ENCODE measurements around the gene ZNF829. TPM values are rescaled to one million over a fixed set of nuclear protein-coding genes. Genes with fewer than 3 reads are reported as not detected.

The ZNF829 gene
- total RNA-seq (2012; rRNA removed): 3.3 and 3.8 TPM in 2 replicates

DNA sequence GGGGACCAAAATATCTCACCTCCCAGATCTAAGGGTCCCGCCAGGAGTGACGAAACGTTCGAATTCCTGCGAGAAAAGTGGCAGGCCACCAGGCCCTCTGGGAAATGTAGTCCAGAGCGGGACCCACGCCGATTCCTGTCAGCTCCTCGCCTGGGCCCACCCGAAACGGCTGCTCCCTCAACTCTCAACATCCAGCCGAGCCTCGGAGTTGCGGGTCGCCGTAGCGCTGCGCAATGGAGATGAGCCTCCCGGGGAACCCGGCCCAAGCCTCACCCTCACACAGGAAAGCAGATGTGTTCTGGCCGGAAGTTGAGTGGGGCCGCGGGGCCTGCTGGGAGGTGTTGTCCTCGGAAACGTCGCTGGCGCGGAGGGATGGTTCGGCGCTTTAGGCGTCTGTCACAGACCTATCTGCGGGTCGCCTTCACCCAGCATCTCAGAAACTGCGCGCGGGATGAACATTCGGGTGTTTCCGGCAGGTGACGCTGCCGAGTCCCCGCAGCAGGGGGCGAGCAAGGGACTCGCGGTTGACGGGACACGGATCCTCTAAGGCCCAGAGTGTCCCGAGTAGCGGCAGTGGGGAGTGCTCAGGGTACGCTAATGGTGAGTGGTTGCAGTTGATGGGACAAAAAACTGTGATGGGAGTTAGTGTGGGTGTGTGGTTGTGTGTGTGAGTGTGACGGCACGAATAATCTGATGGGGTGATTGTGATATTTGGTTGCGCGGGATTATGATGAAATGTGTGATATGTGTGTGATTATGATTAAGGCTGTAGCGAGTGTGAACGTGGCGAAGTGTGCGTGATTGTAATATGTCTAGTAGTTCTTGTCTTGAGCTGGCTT lies at the start of gene ZNF829, which contains the start of gene ZNF568:
ZNF829 (minus strand) TSS at position 300 of the 839 bp plus-strand sequence. CDS start 1,124 bp downstream, outside the sequence.
ZNF568 (plus strand) TSS at position 341 of the 839 bp plus-strand sequence. CDS start 6,439 bp downstream, outside the sequence.
- peak within 1 kb of the TSS; percentile 98 for H3K9ac ChIP-seq (ENCODE audit: low read depth, low read length)
- peak within 1 kb of the TSS; percentile 93 for H3K4me3 ChIP-seq (ENCODE audit: low read length)
- H3K36me3 ChIP-seq (ENCODE audit: insufficient read depth, low read length): peaks cover 44% of the 10 kb centered on the region

GRCh38 chr19:36963280-36963679 lies 47.2 kb upstream of the ZNF829 start:
- Histone ChIP-seq H3K4me1 (ENCODE audit: control insufficient read depth, insufficient read depth, low read length) (no peaks in the 10 kb centered on the region), H3K36me3 (ENCODE audit: insufficient read depth, low read length) (no peaks in the 10 kb centered on the region), H3K4me3 (ENCODE audit: low read length) (no peak overlapping the region), H3K9ac (ENCODE audit: low read depth, low read length) (no peak overlapping the region), H3K4me2 (ENCODE audit: low read length) (no peak overlapping the region), H3K27me3 (ENCODE audit: control insufficient read depth, insufficient read depth, low read length) (no peaks in the 10 kb centered on the region), H3K9me3 (replicated peaks; ENCODE audit: low read length) (peaks cover 4% of the 10 kb centered on the region)

More for the DNA sequence above, at the start of gene ZNF829, which contains the start of gene ZNF568:
- Histone ChIP-seq H3K4me1 (ENCODE audit: control insufficient read depth, insufficient read depth, low read length) (peaks cover 4% of the 10 kb centered on the region), H3K27me3 (ENCODE audit: control insufficient read depth, insufficient read depth, low read length) (no peaks in the 10 kb centered on the region), H3K4me2 (ENCODE audit: low read length) (peak within 1 kb of the TSS; percentile 81), H3K9me3 (replicated peaks; ENCODE audit: low read length) (no peaks in the 10 kb centered on the region)

DNA sequence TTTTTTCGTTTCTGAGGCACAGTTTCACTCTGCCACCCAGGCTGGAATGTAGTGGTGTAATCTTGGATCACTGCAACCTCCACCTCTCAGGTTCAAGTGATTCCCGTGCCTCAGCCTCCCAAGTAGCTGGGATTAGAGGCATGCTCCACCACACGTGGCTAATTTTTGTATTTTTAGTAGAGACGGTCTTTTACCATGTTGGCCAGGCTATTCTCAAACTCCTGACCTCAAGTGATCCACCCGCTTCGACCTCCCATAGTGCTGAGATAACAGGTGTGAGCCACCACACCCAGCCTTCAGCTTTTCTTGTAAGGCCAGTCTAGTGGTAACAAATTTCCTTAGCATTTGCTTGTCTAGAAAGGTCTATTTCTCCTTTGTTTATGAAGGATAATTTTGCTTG lies 46.3 kb upstream of the ZNF829 start:
- no peaks in the 10 kb centered on the region for H3K27me3 ChIP-seq (ENCODE audit: control insufficient read depth, insufficient read depth, low read length)

GRCh38 chr19:36950335-36951119 lies 34.4 kb upstream of the ZNF829 start:
- Histone ChIP-seq H3K4me2 (ENCODE audit: low read length) (no peak overlapping the region), H3K36me3 (ENCODE audit: insufficient read depth, low read length) (peaks cover 40% of the 10 kb centered on the region), H3K4me1 (ENCODE audit: control insufficient read depth, insufficient read depth, low read length) (no peaks in the 10 kb centered on the region), H3K9me3 (replicated peaks; ENCODE audit: low read length) (peaks cover 37% of the 10 kb centered on the region), H3K4me3 (ENCODE audit: low read length) (no peak overlapping the region), H3K27me3 (ENCODE audit: control insufficient read depth, insufficient read depth, low read length) (no peaks in the 10 kb centered on the region), H3K9ac (ENCODE audit: low read depth, low read length) (no peak overlapping the region)

More for the DNA sequence above, 46.3 kb upstream of the ZNF829 start:
- H3K9ac ChIP-seq (ENCODE audit: low read depth, low read length): no peak overlapping the region
- H3K4me1 ChIP-seq (ENCODE audit: control insufficient read depth, insufficient read depth, low read length): no peaks in the 10 kb centered on the region
- H3K9me3 ChIP-seq (replicated peaks; ENCODE audit: low read length): peaks cover 6% of the 10 kb centered on the region
- no peaks in the 10 kb centered on the region for H3K36me3 ChIP-seq (ENCODE audit: insufficient read depth, low read length)
- H3K4me3 ChIP-seq (ENCODE audit: low read length): no peak overlapping the region
- H3K4me2 ChIP-seq (ENCODE audit: low read length): no peak overlapping the region

DNA sequence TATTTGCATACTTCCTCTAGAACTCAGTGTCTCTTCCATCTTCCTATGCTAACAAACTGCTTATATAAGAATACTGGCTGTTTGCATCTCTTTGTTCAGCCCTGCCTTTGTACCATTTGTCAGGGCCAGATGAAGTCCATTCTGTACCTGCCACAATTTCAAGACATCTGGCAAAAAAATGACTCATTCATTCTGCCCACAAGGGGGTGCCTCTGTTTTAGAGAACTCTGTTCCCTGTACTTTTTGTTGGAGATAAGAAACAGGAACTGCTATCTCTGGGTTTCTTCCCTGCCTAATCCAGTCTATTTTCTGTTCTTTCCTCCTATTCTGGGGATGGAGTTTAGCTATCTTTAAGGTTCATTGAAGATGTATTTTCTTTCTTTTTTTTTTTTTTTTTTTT lies 23.1 kb upstream of the ZNF829 start:
- Histone ChIP-seq H3K36me3 (ENCODE audit: insufficient read depth, low read length) (peaks cover 51% of the 10 kb centered on the region), H3K4me1 (ENCODE audit: control insufficient read depth, insufficient read depth, low read length) (no peaks in the 10 kb centered on the region), H3K9ac (ENCODE audit: low read depth, low read length) (no peak overlapping the region), H3K9me3 (replicated peaks; ENCODE audit: low read length) (peaks cover 4% of the 10 kb centered on the region), H3K4me3 (ENCODE audit: low read length) (no peak overlapping the region), H3K4me2 (ENCODE audit: low read length) (no peak overlapping the region), H3K27me3 (ENCODE audit: control insufficient read depth, insufficient read depth, low read length) (no peaks in the 10 kb centered on the region)

GRCh38 chr19:36931684-36932083 lies 15.6 kb upstream of the ZNF829 start:
- H3K27me3 ChIP-seq (ENCODE audit: control insufficient read depth, insufficient read depth, low read length): no peaks in the 10 kb centered on the region
- H3K9ac ChIP-seq (ENCODE audit: low read depth, low read length): no peak overlapping the region
- H3K4me3 ChIP-seq (ENCODE audit: low read length): no peak overlapping the region
- no peaks in the 10 kb centered on the region for H3K4me1 ChIP-seq (ENCODE audit: control insufficient read depth, insufficient read depth, low read length)
- no peaks in the 10 kb centered on the region for H3K9me3 ChIP-seq (replicated peaks; ENCODE audit: low read length)
- peaks cover 15% of the 10 kb centered on the region for H3K36me3 ChIP-seq (ENCODE audit: insufficient read depth, low read length)
- H3K4me2 ChIP-seq (ENCODE audit: low read length): no peak overlapping the region

DNA sequence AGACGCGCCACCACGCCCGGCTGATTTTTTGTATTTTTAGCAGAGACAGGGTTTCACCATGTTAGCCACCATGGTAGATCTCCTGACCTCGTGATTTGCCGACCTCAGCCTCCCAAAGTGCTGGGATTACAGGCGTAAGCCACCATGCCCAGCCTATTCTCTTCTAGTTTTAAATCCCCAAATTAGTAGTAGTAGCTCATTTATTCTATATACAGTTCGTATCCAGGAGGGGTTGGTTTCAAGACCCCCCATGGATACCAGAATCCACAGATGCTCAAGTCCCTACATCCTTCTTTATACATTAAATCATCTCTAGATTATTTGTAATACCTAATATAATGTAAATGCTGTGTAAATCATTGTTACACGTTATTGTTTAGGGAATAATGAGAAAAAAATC lies 2.0 kb upstream of the ZNF829 start:
- peaks cover 41% of the 10 kb centered on the region for H3K36me3 ChIP-seq (ENCODE audit: insufficient read depth, low read length)
- H3K4me2 ChIP-seq (ENCODE audit: low read length): no peak overlapping the region
- no peaks in the 10 kb centered on the region for H3K9me3 ChIP-seq (replicated peaks; ENCODE audit: low read length)
- H3K9ac ChIP-seq (ENCODE audit: low read depth, low read length): no peak overlapping the region
- H3K27me3 ChIP-seq (ENCODE audit: control insufficient read depth, insufficient read depth, low read length): no peaks in the 10 kb centered on the region
- peaks cover 4% of the 10 kb centered on the region for H3K4me1 ChIP-seq (ENCODE audit: control insufficient read depth, insufficient read depth, low read length)
- H3K4me3 ChIP-seq (ENCODE audit: low read length): no peak overlapping the region

DNA sequence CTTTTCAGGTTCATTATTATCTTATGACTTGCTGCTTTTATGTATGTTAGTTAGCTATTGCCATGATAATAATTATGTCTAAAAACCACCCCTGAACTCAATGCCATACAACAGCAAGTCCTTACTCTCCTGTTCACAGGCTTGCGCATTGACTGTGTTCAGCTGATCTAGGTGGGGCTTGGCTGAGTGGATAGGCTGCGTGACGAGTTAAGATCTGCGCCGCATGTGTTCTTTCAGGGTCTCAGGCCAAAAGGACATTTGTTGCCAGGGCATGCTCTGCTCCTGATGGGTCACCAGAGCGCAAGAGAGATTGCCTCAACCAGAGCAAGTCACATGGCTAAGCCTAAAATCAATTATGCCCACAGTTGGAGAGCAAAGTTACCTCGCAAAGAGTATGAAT lies 900 bp upstream of the ZNF829 start:
- Histone ChIP-seq H3K27me3 (ENCODE audit: control insufficient read depth, insufficient read depth, low read length) (no peaks in the 10 kb centered on the region), H3K9ac (ENCODE audit: low read depth, low read length) (peak overlapping the region; percentile 98), H3K9me3 (replicated peaks; ENCODE audit: low read length) (no peaks in the 10 kb centered on the region), H3K4me2 (ENCODE audit: low read length) (peak overlapping the region; percentile 81), H3K4me1 (ENCODE audit: control insufficient read depth, insufficient read depth, low read length) (peaks cover 4% of the 10 kb centered on the region), H3K36me3 (ENCODE audit: insufficient read depth, low read length) (peaks cover 43% of the 10 kb centered on the region), H3K4me3 (ENCODE audit: low read length) (peak overlapping the region; percentile 93)

GRCh38 chr19:36898422-36898821 lies 17.7 kb downstream of the ZNF829 start:
- Histone ChIP-seq H3K36me3 (ENCODE audit: insufficient read depth, low read length) (peaks cover 42% of the 10 kb centered on the region), H3K9me3 (replicated peaks; ENCODE audit: low read length) (peaks cover 48% of the 10 kb centered on the region), H3K4me1 (ENCODE audit: control insufficient read depth, insufficient read depth, low read length) (no peaks in the 10 kb centered on the region), H3K27me3 (ENCODE audit: control insufficient read depth, insufficient read depth, low read length) (no peaks in the 10 kb centered on the region), H3K9ac (ENCODE audit: low read depth, low read length) (no peak overlapping the region), H3K4me2 (ENCODE audit: low read length) (no peak overlapping the region), H3K4me3 (ENCODE audit: low read length) (no peak overlapping the region)

DNA sequence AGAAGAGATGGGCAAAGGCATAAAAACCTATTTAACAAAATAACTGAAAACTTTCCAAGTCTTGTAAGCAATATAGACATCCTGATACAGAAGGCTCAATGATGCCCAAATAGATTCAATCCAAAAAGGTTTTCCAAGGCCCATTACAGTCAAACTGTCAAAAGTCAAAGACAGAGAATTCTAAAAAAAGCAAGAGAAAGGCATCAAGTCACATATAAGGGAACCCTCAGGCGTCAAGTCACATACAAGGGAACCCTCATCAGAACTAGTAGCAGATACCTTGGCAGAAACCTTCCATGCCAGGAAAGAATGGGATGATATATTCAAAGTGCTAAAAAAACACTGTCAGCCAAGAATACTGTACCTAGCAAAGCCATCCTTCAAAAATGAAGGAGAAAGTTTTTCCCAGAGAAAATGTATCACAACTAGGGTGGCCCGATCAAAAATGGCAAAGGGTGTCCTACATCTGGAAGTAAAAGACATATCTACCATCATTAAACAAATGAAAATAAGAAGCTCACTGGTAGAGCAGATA lies 21.2 kb downstream of the ZNF829 start:
- peaks cover 75% of the 10 kb centered on the region for H3K9me3 ChIP-seq (replicated peaks; ENCODE audit: low read length)
- no peak overlapping the region for H3K9ac ChIP-seq (ENCODE audit: low read depth, low read length)
- H3K27me3 ChIP-seq (ENCODE audit: control insufficient read depth, insufficient read depth, low read length): no peaks in the 10 kb centered on the region
- H3K36me3 ChIP-seq (ENCODE audit: insufficient read depth, low read length): peaks cover 57% of the 10 kb centered on the region
- no peak overlapping the region for H3K4me3 ChIP-seq (ENCODE audit: low read length)
- no peaks in the 10 kb centered on the region for H3K4me1 ChIP-seq (ENCODE audit: control insufficient read depth, insufficient read depth, low read length)
- H3K4me2 ChIP-seq (ENCODE audit: low read length): no peak overlapping the region

DNA sequence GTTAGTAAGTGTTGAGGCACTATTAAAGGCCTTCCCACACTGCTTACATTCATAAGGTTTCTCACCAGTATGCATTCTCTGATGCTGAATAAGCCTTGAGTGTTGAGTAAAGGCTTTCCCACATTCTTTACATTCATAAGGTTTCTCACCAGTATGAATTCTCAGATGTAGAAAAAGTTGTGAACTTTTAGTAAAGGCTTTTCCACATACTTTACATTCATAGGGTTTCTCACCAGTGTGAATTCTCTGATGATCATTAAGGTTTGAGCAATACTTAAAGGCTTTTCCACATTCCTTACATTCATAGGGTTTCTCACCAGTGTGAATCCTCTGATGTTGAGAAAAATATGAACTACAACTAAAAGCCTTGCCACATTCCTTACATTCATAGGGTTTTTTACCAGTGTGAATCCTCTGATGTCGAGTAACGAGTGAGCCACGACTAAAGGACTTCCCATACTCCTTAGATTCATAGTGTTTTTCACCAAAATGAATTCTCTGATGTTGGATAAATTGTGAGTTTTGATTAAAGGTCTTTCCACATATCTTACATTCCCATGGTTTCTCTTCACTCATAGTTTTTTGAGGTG lies 24.2 kb downstream of the ZNF829 start:
- peaks cover 59% of the 10 kb centered on the region for H3K36me3 ChIP-seq (ENCODE audit: insufficient read depth, low read length)
- no peaks in the 10 kb centered on the region for H3K4me1 ChIP-seq (ENCODE audit: control insufficient read depth, insufficient read depth, low read length)
- H3K9me3 ChIP-seq (replicated peaks; ENCODE audit: low read length): peaks cover 85% of the 10 kb centered on the region
- no peaks in the 10 kb centered on the region for H3K27me3 ChIP-seq (ENCODE audit: control insufficient read depth, insufficient read depth, low read length)
- H3K9ac ChIP-seq (ENCODE audit: low read depth, low read length): no peak overlapping the region
- H3K4me2 ChIP-seq (ENCODE audit: low read length): no peak overlapping the region
- H3K4me3 ChIP-seq (ENCODE audit: low read length): no peak overlapping the region

All from skeletal muscle satellite cell (primary cell).